HCT116 (cell line): ENCODE results near the gene EPN1. TPM values are rescaled to one million over a fixed set of nuclear protein-coding genes. Genes with fewer than 3 reads are reported as not detected.

Experiments
- ATAC-seq: fragments of 200-7000 bp; cut with Tn5 transposase; 2 replicates; pipeline ENCODE4 v1.9.1; 2020; ENCODE audit warnings: mild to moderate bottlenecking, moderate library complexity
- BruUV-seq: library from RNA; stranded (reverse); fragments of 400-500 nt; replicated peaks from 2 replicates; lab custom pipeline; 2021; lab: Mats Ljungman, UMichigan
- CTCF ChIA-PET: fragments of 300-600 bp; sonication (Branson Sonifier 250); formaldehyde crosslinking; loops from one replicate; lab custom pipeline; 2021; ENCODE audit warnings: antibody characterized with exemption; lab: Charles Lee
- POLR2A ChIA-PET: fragments of 300-600, 350-600 bp; sonication (Branson Sonifier 250); formaldehyde crosslinking; loops from one replicate; lab custom pipeline; 2021; ENCODE audit warnings: antibody characterized with exemption; lab: Charles Lee
- RAD21 ChIA-PET, 2 experiments: fragments of 300-600 bp; sonication (Branson Sonifier 250); formaldehyde crosslinking; loops; one replicate each; lab custom pipeline; 2023; ENCODE audit warnings: low total read pairs in 2 of 2; ENCODE audit not compliant: uncharacterized antibody in 2 of 2, unreplicated experiment in 2 of 2, low non-redundant PET in 1 of 2; lab: Charles Lee
- DNase-seq: peaks from one replicate; pipeline ENCODE4 v3.0.0-alpha.2; 2010; ENCODE audit warnings: low read depth, low spot score
- H2AFZ ChIP-seq: fragments of 200-600 bp; shearing (Covaris generic), sonication (generic); 2 replicates; pipeline ENCODE4 v1.6.1; 2017; ENCODE audit warnings: low read depth, mixed run types, mixed read lengths, antibody characterized with exemption, low read length; ENCODE audit not compliant: poor library complexity, severe bottlenecking
- H3K27ac ChIP-seq: 2 replicates; pipeline ENCODE4 v1.5.1; 2012; ENCODE audit warnings: low read depth, low read length
- H3K27me3 ChIP-seq: fragments of 200-600 bp; sonication (generic); 2 replicates; pipeline ENCODE4 v1.6.1; 2016; ENCODE audit warnings: mixed run types, low read length, mixed read lengths; ENCODE audit not compliant: insufficient read depth
- H3K36me3 ChIP-seq, 2 experiments: fragments of 200-500 bp in 1 of 2; fragments of 200-600 bp in 1 of 2; sonication (Bioruptor generic) in 1 of 2; sonication (generic) in 1 of 2; 2 replicates each; pipeline versions ENCODE4 v1.5.1 to v1.6.1; 2014 to 2016; ENCODE audit warnings: low read length in 2 of 2, inconsistent platforms in 1 of 2, mixed read lengths in 1 of 2, mixed run types in 1 of 2; ENCODE audit not compliant: insufficient read depth in 2 of 2, control insufficient read depth in 1 of 2
- H3K4me1 ChIP-seq, 2 experiments: fragments of 200-600 bp in 1 of 2; sonication (generic) in 1 of 2; 2 replicates each; pipeline versions ENCODE4 v1.5.1 to v1.6.1; 2012 to 2017; ENCODE audit warnings: low read length in 2 of 2, inconsistent platforms in 1 of 2, mild to moderate bottlenecking in 1 of 2, mixed read lengths in 1 of 2, mixed run types in 1 of 2, moderate library complexity in 1 of 2; ENCODE audit not compliant: insufficient read depth in 2 of 2, control insufficient read depth in 1 of 2
- H3K4me2 ChIP-seq: fragments of 200-600 bp; sonication (generic); 2 replicates; pipeline ENCODE4 v1.6.1; 2017; ENCODE audit warnings: mixed run types, low read length, mixed read lengths
- H3K4me3 ChIP-seq, 2 experiments: fragments of 200-600 bp in 1 of 2; sonication (generic) in 1 of 2; replicated peaks in 1 of 2; 2 replicates each; pipeline ENCODE4 v1.5.1; 2011 to 2016; ENCODE audit warnings: low read length in 2 of 2, control low read depth in 1 of 2, low read depth in 1 of 2, mild to moderate bottlenecking in 1 of 2, mixed read lengths in 1 of 2, mixed run types in 1 of 2
- H3K79me2 ChIP-seq: fragments of 200-600 bp; sonication (generic); 2 replicates; pipeline ENCODE4 v1.6.1; 2017; ENCODE audit warnings: mild to moderate bottlenecking, mixed run types, low read length, moderate library complexity, mixed read lengths; ENCODE audit not compliant: insufficient read depth
- H3K9ac ChIP-seq: fragments of 200-600 bp; sonication (generic); 2 replicates; pipeline ENCODE4 v1.6.1; 2016; ENCODE audit warnings: low read length, mixed read lengths
- H3K9me2 ChIP-seq: fragments of 200-600 bp; sonication (generic), shearing (Covaris generic); 2 replicates; pipeline ENCODE4 v1.6.1; 2017; ENCODE audit warnings: mixed run types, mild to moderate bottlenecking, moderate library complexity; ENCODE audit not compliant: insufficient read depth
- H3K9me3 ChIP-seq, 2 experiments: fragments of 200-500 bp in 1 of 2; fragments of 200-600 bp in 1 of 2; sonication (Bioruptor generic) in 1 of 2; sonication (generic) in 1 of 2; 2 replicates each; pipeline ENCODE4 v1.6.1; 2014 to 2017; ENCODE audit warnings: low read length in 2 of 2, mixed read lengths in 2 of 2, inconsistent platforms in 1 of 2, low read depth in 1 of 2, mild to moderate bottlenecking in 1 of 2, mixed run types in 1 of 2, moderate library complexity in 1 of 2; ENCODE audit not compliant: control insufficient read depth in 1 of 2, insufficient read depth in 1 of 2
- H4K20me1 ChIP-seq: fragments of 200-600 bp; sonication (generic), shearing (Covaris generic); 2 replicates; pipeline ENCODE4 v1.6.1; 2017; ENCODE audit warnings: mixed run types, mild to moderate bottlenecking, moderate library complexity; ENCODE audit not compliant: insufficient read depth
- ATF3 ChIP-seq: IDR thresholded peaks from 2 replicates; pipeline ENCODE4 v1.6.1; 2012
- CBX3 ChIP-seq: IDR thresholded peaks from 2 replicates; pipeline ENCODE4 v1.6.1; 2012; ENCODE audit warnings: low read depth
- CEBPB ChIP-seq: IDR thresholded peaks from 2 replicates; pipeline ENCODE4 v1.6.1; 2012; ENCODE audit warnings: low read depth
- CTCF ChIP-seq, 3 experiments: fragments of 200-600 bp in 1 of 3; sonication (generic) in 1 of 3; IDR thresholded peaks in 2 of 3; conservative IDR thresholded peaks in 1 of 3; 2 replicates each; pipeline ENCODE4 v1.5.1; 2012 to 2017; ENCODE audit warnings: low read depth in 2 of 3, low read length in 2 of 3, antibody characterized with exemption in 1 of 3, borderline replicate concordance in 1 of 3, control low read depth in 1 of 3, mild to moderate bottlenecking in 1 of 3, mixed read lengths in 1 of 3, mixed run types in 1 of 3, moderate library complexity in 1 of 3; ENCODE audit not compliant: insufficient read depth in 1 of 3
- EGR1 ChIP-seq: IDR thresholded peaks from 2 replicates; pipeline ENCODE4 v1.6.1; 2012; ENCODE audit warnings: low read depth
- ELF1 ChIP-seq: IDR thresholded peaks from 2 replicates; pipeline ENCODE4 v1.6.1; 2012; ENCODE audit warnings: low read depth, borderline replicate concordance
- EZH2 ChIP-seq: fragments of 200-600 bp; sonication (generic); IDR thresholded peaks from 2 replicates; pipeline ENCODE4 v1.6.1; 2017; ENCODE audit warnings: antibody characterized with exemption, mixed run types
- EZH2phosphoT487 ChIP-seq: fragments of 200-600 bp; IDR thresholded peaks from 2 replicates; pipeline ENCODE4 v1.6.1; 2018; ENCODE audit warnings: antibody characterized with exemption, borderline replicate concordance
- MAX ChIP-seq: IDR thresholded peaks from 2 replicates; pipeline ENCODE4 v1.6.1; 2012
- POLR2AphosphoS5 ChIP-seq: IDR thresholded peaks from 2 replicates; pipeline ENCODE4 v1.6.1; 2011; ENCODE audit warnings: mild to moderate bottlenecking, low read depth, low read length, moderate library complexity
- RAD21 ChIP-seq: IDR thresholded peaks from 2 replicates; pipeline ENCODE4 v1.6.1; 2012; ENCODE audit warnings: low read depth, mild to moderate bottlenecking
- REST ChIP-seq: IDR thresholded peaks from 2 replicates; pipeline ENCODE4 v1.6.1; 2012; ENCODE audit warnings: low read depth
- SRF ChIP-seq: IDR thresholded peaks from 2 replicates; pipeline ENCODE4 v1.6.1; 2012; ENCODE audit warnings: low read depth
- TCF7L2 ChIP-seq: IDR thresholded peaks from 2 replicates; pipeline ENCODE4 v1.7.0; 2011; ENCODE audit warnings: borderline replicate concordance, inconsistent platforms; ENCODE audit not compliant: insufficient read depth, insufficient read length; ENCODE audit errors: extremely low read depth
- ZBTB33 ChIP-seq: IDR thresholded peaks from 2 replicates; pipeline ENCODE4 v1.6.1; 2011; ENCODE audit warnings: mild to moderate bottlenecking, low read length, moderate library complexity; ENCODE audit not compliant: insufficient replicate concordance; ENCODE audit errors: extremely low read depth
- ZFX ChIP-seq: fragments of 450-650 bp; IDR thresholded peaks from 2 replicates; pipeline ENCODE4 v1.6.1; 2017
- ZNF274 ChIP-seq: fragments of 200-500 bp; sonication (Bioruptor generic); IDR thresholded peaks from 2 replicates; pipeline ENCODE4 v1.6.1; 2014; ENCODE audit warnings: mild to moderate bottlenecking, low read depth, low read length, inconsistent platforms
- intact Hi-C: fragments of 100-400 bp; cut with micrococcal nuclease; formaldehyde crosslinking; loops from 2 replicates; pipeline ENCODE4 v1.10.0; 2022
- total RNA-seq: library from RNA; stranded (reverse); gene quantifications from one replicate; pipeline ENCODE4 v1.2.1, GENCODE V29; 2021; ENCODE audit not compliant: unreplicated experiment

The EPN1 gene
- total RNA-seq, 1 experiment from 2014 or later: 122 TPM

GRCh38 chr19:55681131-55682092 lies 6.4 kb downstream of the EPN1 start:
- BruUV-seq: no TSS peak
- H4K20me1 ChIP-seq: no peaks in the 10 kb centered on the region
- RAD21 ChIA-PET: no interaction called here

More at GRCh38 chr19:55681131-55682092, 6.4 kb downstream of the EPN1 start:
- ChIA-PET POLR2A (no interaction called here), CTCF (no interaction called here)
- ATAC-seq (no peak), DNase-seq (no peak)
- Histone ChIP-seq H3K79me2 (peaks cover 92% of the 10 kb centered on the region), H3K27me3 (no peaks in the 10 kb centered on the region), H3K9me3 (no peaks in the 10 kb centered on the region), H3K27ac (no peak overlapping the region), H3K9ac (no peak overlapping the region), H3K4me2 (no peak overlapping the region), H3K4me1 (peaks cover 6 to 18% of the 10 kb centered on the region in 2 experiments), H3K36me3 (peaks cover 27 to 35% of the 10 kb centered on the region in 2 experiments; a peak in 3 of 4 replicates), H3K9me2 (no peaks in the 10 kb centered on the region), H2AFZ (no peak overlapping the region), H3K4me3 (no peak overlapping the region)
- intact Hi-C loops: no loop called here
- TF ChIP-seq TCF7L2 (no peak), EZH2 (no peak), CTCF (IDR thresholded peaks at IDR 0.05 in 2 of 3, conservative IDR thresholded peaks at IDR 0.05 in 1 of 3; ENCODE audit: borderline replicate concordance in 1 of 3, insufficient read depth in 1 of 3, low read depth in 2 of 3, low read length in 2 of 3) (no peak), EGR1 (no peak), MAX (no peak), CBX3 (no peak), ELF1 (no peak), ATF3 (no peak), ZBTB33 (no peak), EZH2phosphoT487 (no peak), CEBPB (no peak), RAD21 (no peak), ZFX (no peak), REST (no peak), SRF (no peak), ZNF274 (no peak), POLR2AphosphoS5 (no peak)
